Activated CD8-positive, alpha-beta memory T cell treated with anti-CD3 and anti-CD28 coated beads, Interleukin-2, amount 10 ng/mL, durations not matched to agents 7 days and 5 days (primary cell): ENCODE results near the gene CDKN2B-AS1. TPM values are rescaled to one million over a fixed set of nuclear protein-coding genes. Genes with fewer than 3 reads are reported as not detected.

ENCODE experiments used
- ATAC-seq: fragments of 150-1000 bp; cut with Tn5 transposase; one replicate; pipeline ENCODE4 v1.10.0; 2021; ENCODE audit warnings: moderate library complexity
- CTCF ChIA-PET: fragments of 350-600 bp; sonication (Branson Sonifier 250); formaldehyde crosslinking; loops from one replicate; lab custom pipeline; 2021; ENCODE audit warnings: antibody characterized with exemption; lab: Charles Lee
- DNase-seq: peaks from one replicate; pipeline ENCODE4 v3.0.0-alpha.2; 2020
- H3K27ac Mint-ChIP-seq: one replicate; pipeline ENCODE4 v1.8.0; 2021; ENCODE audit warnings: mild to moderate bottlenecking, mixed read lengths
- H3K27me3 Mint-ChIP-seq: one replicate; pipeline ENCODE4 v1.8.0; 2021; ENCODE audit warnings: mixed read lengths
- H3K36me3 Mint-ChIP-seq: one replicate; pipeline ENCODE4 v1.8.0; 2021; ENCODE audit warnings: mild to moderate bottlenecking, mixed read lengths
- H3K4me1 Mint-ChIP-seq: one replicate; pipeline ENCODE4 v1.8.0; 2021; ENCODE audit warnings: mixed read lengths
- H3K4me3 Mint-ChIP-seq: one replicate; pipeline ENCODE4 v1.8.0; 2021; ENCODE audit warnings: mild to moderate bottlenecking, moderate library complexity, mixed read lengths
- H3K9me3 Mint-ChIP-seq: one replicate; pipeline ENCODE4 v1.8.0; 2022; ENCODE audit warnings: low read depth, mixed read lengths
- total RNA-seq, 2 experiments: library from RNA; stranded (reverse); gene quantifications; one replicate each; pipeline ENCODE4 v1.2.3, GENCODE V29; 2021

CDKN2B-AS1 gene
- total RNA-seq, 2 experiments from 2014 or later = 3.3 to 3.4 TPM

DNA sequence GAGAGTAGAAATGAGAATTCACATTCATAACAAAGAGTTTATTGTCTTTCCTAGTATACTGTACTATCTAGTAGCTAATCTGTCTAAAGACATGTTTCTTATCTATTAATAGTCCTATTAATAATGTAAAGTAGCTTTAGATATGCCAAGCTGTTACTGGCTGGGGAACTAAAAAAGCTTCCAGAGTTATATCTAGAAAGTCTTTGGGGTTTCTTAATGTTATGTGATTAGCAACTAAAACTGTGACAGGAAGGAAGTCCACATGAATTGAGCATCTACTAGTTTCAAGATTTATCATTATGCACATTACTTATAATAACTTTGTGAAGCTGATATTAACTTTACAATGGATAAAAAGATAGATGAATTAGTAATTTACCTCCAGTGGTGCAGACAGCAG lies 137.2 kb downstream of the CDKN2B-AS1 start:
- CTCF ChIA-PET = no interaction called here

DNA sequence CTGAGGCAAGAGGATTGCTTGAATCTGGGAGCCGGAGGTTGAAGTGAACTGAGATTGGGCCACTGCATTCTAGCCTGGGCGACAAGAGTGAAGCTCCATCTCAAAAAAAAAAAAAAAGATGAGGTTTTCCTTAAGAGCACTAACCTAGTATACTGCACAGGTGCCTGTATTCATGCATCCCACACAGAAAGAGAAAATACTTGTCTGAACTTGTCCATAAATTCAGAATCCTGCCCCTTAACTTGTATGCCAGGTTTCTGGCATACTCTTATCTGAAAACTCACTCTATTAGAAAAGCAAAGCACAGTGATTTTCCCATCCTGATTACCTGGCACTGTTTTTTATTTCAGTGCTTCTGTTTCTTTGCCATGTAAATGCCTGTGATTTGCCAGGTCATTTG lies 139.8 kb downstream of the CDKN2B-AS1 start:
- Mint-ChIP-seq H3K4me3 (no peak overlapping the region), H3K36me3 (no peaks in the 10 kb centered on the region), H3K4me1 (peaks cover 7% of the 10 kb centered on the region), H3K27ac (no peak overlapping the region), H3K9me3 (no peaks in the 10 kb centered on the region), H3K27me3 (peaks cover 48% of the 10 kb centered on the region)
- CTCF ChIA-PET = interaction anchor here (1.1 kb wide), 1 partner anchor 14 kb away, joined by 3 read pairs; no protein-coding TSS in a partner anchor
- DNase-seq = no peak
- ATAC-seq = no peak

More for the DNA sequence above, 137.2 kb downstream of the CDKN2B-AS1 start:
- Mint-ChIP-seq H3K9me3 (no peaks in the 10 kb centered on the region), H3K4me1 (peaks cover 7% of the 10 kb centered on the region), H3K27me3 (peaks cover 45% of the 10 kb centered on the region), H3K4me3 (no peak overlapping the region), H3K36me3 (no peaks in the 10 kb centered on the region), H3K27ac (no peak overlapping the region)
- ATAC-seq = no peak
- DNase-seq = no peak

DNA sequence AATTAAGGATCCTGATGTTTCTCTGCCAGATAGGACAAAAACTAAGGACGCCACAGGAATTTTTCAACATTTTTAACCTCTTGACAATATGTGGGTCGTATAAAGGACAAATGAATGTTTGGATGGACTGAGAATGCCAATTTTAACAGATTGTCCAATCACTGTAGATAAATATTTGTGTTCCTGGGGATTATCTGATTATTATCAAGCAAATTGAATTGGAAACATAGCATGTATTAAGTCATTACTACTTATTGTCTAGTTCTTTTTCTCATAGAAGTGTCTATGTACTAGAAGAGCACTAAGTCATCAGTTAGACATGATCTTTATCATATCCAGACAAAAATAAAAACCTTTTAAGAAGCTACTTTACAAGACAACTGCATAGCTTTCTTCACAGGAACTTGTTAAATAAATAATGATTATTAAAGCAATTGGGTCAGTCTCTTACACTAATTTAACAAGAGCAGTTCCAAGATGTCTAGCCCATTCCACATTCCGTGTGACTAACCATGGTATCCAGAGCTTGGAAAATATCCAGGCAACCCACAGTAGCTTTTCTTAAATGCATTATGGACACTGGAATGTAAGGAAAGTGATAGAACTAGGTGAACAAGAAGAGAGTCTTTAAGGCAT lies 142.0 kb downstream of the CDKN2B-AS1 start:
- ATAC-seq = no peak
- Mint-ChIP-seq H3K27me3 (peaks cover 47% of the 10 kb centered on the region), H3K27ac (no peak overlapping the region), H3K36me3 (no peaks in the 10 kb centered on the region), H3K9me3 (no peaks in the 10 kb centered on the region), H3K4me1 (peaks cover 6% of the 10 kb centered on the region), H3K4me3 (no peak overlapping the region)
- DNase-seq = no peak
- CTCF ChIA-PET = interaction anchor here (1.0 kb wide), 1 partner anchor 17 kb away, joined by 3 read pairs; no protein-coding TSS in a partner anchor

DNA sequence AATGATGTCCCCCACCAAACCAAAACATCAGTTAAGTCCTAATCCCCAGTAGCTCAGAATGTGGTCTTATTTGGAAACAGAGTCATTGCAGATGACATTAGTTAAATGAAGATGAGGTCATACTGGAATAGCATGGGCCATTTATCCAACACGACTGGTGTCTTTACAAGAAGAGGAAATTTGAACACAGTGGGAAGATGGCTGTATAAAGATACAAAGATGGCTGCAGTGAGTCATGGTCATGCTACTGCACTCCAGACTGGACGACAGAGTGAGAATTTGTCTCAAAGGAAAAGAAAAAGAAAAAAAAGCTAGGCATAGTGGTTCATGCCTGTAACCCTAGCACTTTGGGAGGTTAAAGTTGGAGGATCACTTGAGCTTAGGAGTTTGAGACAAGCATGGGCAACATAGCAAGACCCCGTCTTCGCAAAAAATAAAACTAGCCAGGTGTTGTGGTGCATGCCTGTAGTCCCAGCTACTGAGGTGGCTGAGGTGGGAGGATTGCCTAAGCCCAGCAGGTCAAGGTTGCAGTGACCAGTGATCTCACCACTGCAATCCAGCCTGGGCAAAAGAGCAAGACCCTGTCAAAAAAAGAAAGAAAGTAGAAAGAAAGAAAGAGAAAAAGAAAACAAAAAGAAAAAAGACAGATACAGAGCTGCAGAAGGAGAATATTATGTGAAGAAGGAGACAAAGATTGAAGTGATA lies 144.5 kb downstream of the CDKN2B-AS1 start:
- Mint-ChIP-seq H3K4me1 (no peaks in the 10 kb centered on the region), H3K36me3 (no peaks in the 10 kb centered on the region), H3K4me3 (no peak overlapping the region), H3K27me3 (peaks cover 47% of the 10 kb centered on the region), H3K9me3 (no peaks in the 10 kb centered on the region), H3K27ac (no peak overlapping the region)
- DNase-seq (no peak), ATAC-seq (no peak)
- CTCF ChIA-PET = interaction anchor here (0.8 kb wide), 1 partner anchor 132 kb away, joined by 3 read pairs; no protein-coding TSS in a partner anchor

DNA sequence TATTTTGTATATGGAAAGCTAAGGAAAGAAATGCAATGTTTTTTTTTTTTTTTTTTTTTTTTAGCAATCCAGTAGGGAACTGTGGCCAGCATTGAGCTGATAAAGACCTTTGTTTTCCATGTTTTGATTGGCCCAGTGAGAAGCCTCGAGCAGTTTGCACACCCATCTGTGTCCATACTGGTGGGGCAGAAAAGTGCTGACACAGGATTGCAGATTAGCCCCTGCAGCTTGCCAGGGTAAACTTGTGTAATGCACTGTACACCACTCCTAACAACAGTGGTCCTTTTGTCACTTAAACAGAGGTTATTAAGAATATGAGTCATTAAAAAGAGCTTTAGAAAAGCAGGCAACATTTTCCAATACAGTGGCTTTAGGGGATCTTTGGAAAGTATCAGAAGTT lies 147.3 kb downstream of the CDKN2B-AS1 start:
- Mint-ChIP-seq H3K4me3 (no peak overlapping the region), H3K9me3 (no peaks in the 10 kb centered on the region), H3K4me1 (peaks cover 3% of the 10 kb centered on the region), H3K36me3 (no peaks in the 10 kb centered on the region), H3K27ac (no peak overlapping the region), H3K27me3 (peaks cover 49% of the 10 kb centered on the region)
- DNase-seq (no peak), ATAC-seq (no peak)
- CTCF ChIA-PET = no interaction called here

DNA sequence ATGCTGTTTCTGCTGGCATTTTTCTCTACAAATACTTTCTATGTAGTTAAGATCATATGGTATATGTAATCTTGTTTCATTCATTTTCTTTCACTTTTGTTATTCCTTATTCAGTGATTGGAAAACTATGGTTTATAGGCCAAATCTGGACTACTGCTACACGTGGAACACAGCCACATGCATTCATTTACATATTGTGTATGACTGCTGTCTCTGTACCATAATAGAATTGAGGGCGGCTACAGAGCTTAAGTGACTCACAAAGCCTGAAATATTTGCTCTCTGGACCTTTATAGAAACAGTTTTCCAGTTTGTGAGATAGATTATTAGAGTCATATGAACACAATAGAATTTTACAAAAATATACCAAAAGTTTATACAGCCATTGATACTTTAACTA lies 148.1 kb downstream of the CDKN2B-AS1 start:
- no peak overlapping the region for H3K27ac Mint-ChIP-seq
- H3K27me3 Mint-ChIP-seq = peaks cover 57% of the 10 kb centered on the region
- CTCF ChIA-PET = interaction anchor here (1.1 kb wide), 1 partner anchor 96 kb away, joined by 3 read pairs; no protein-coding TSS in a partner anchor

DNA sequence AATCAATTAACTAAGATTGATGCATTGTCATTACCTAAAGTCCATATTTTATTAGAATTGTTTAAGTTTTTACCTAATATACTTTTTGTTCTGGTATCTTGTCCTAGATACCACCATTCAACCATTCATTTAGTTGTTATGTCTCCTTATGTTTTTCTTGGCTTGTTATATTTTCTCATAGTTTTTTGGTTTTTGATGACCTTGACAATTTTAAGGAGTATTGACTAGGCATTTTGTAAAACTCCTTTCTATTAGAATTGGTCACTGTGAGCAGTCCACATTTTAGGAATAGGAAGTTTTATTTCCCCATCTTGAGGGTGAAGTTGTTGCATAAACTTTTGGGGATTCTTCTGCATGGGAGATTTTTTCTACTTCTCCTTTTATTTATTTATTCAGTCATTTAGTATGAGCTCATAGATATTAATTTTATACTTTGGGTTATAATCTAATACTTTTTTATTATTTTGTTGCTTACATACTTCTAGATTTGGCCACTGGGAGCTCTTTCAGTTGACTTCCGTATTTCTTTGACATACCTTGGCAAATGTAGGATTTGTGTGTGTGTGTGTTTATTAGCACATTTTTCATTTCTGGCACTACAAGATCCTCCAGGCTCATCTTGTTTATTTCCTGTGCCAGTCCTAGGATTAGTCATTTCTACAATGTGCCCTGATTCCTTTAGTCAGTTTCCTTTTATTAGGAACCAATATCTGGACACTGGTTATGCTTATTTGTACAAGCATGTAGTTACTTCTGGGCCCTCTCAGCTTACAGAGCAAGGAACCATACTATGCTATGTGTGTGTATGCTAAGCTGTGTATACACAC lies 149.4 kb downstream of the CDKN2B-AS1 start:
- CTCF ChIA-PET = interaction anchor here (1.1 kb wide), 1 partner anchor 95 kb away, joined by 3 read pairs; no protein-coding TSS in a partner anchor
- Mint-ChIP-seq H3K27ac (no peak overlapping the region), H3K27me3 (peaks cover 59% of the 10 kb centered on the region)

More for the DNA sequence above, 148.1 kb downstream of the CDKN2B-AS1 start:
- Mint-ChIP-seq H3K9me3 (no peaks in the 10 kb centered on the region), H3K4me3 (no peak overlapping the region), H3K36me3 (no peaks in the 10 kb centered on the region), H3K4me1 (peaks cover 8% of the 10 kb centered on the region)
- DNase-seq = no peak
- ATAC-seq = no peak

DNA sequence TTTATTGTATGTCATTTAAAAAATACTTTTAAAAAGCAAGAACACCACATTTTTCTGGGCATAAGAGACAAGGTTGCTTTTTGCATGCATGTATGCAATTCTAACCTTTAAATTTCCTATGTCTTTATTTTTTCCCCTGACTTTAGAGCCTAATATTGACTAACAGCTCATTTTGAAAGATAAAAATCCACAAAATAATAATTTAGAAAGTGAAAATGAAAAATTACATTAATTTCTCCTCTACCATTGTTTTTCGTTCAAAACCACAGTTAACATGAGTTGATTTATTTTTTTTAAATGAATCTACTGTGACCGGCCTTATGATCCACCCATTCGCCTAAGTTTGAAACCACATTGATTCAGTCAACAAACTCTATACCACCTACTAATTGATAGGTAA lies 152.0 kb downstream of the CDKN2B-AS1 start:
- Mint-ChIP-seq H3K27me3 (peaks cover 59% of the 10 kb centered on the region), H3K36me3 (no peaks in the 10 kb centered on the region), H3K4me1 (peaks cover 21% of the 10 kb centered on the region), H3K4me3 (no peak overlapping the region), H3K9me3 (no peaks in the 10 kb centered on the region), H3K27ac (no peak overlapping the region)
- DNase-seq (no peak), ATAC-seq (no peak)
- CTCF ChIA-PET = interaction anchor here (1.4 kb wide), 1 partner anchor 20 kb away, joined by 3 read pairs; no protein-coding TSS in a partner anchor

More for the DNA sequence above, 149.4 kb downstream of the CDKN2B-AS1 start:
- H3K9me3 Mint-ChIP-seq = no peaks in the 10 kb centered on the region
- ATAC-seq = no peak
- H3K4me3 Mint-ChIP-seq = no peak overlapping the region
- no peaks in the 10 kb centered on the region for H3K36me3 Mint-ChIP-seq
- DNase-seq = no peak
- H3K4me1 Mint-ChIP-seq = peaks cover 21% of the 10 kb centered on the region

DNA sequence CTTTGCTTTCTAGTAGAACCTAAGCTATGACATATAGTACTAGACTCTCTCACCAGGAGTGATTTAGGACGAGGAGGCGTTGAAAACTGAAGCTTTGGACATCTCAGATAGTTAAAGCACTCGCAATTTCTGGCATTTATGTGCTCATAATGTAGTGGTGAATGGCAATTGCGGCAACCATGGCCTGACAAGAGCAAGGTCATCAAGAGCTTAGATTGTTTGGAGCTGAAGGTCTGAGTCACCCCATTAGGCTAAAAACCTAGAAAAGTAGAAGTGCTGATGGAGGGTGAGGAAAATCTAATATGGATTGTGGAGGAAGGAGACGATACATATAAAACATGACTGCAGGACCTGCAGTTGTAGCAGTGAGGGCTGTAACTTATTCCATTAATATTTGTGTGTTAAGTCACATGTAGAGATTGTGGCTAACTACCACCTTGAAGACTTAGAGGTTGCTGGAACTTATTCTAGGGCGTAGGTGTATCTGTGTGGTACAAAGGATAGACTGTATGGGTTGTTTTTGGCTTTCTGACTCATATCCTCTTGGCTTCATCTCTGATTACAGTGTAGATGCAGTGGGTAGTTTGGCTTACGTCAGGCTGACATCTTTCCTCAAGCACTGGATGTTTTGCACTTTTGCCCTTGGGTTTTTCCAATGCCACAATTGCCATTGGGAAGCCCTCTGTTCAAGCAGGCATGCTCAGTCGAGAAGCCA lies 153.4 kb downstream of the CDKN2B-AS1 start:
- peak; percentile 97 for ATAC-seq
- Mint-ChIP-seq H3K27ac (no peak overlapping the region), H3K36me3 (no peaks in the 10 kb centered on the region), H3K4me1 (peaks cover 21% of the 10 kb centered on the region), H3K27me3 (peaks cover 57% of the 10 kb centered on the region), H3K9me3 (no peaks in the 10 kb centered on the region), H3K4me3 (no peak overlapping the region)
- peak; percentile 42 for DNase-seq
- CTCF ChIA-PET = interaction anchor here (1.3 to 1.4 kb wide), 2 partner anchors 22 to 96 kb away, joined by 3 to 4 read pairs; no protein-coding TSS in a partner anchor

DNA sequence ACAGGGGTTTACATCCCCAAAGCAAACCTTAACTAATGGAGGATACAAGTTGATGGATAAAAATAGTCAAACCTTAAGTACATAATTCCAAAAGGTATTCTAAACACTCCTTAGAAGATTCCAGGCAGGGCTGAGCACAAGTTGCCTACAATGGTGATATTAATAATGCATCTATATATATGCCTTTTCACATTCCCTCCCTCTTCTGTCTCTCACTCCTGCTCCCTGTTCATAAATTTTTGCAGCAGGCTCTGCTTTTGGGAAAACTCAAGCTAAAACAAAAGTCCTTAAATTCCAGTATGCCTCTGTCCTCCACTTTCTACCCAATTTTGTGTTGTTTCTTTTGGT lies 153.9 kb downstream of the CDKN2B-AS1 start:
- Mint-ChIP-seq H3K4me1 (peaks cover 21% of the 10 kb centered on the region), H3K27me3 (peaks cover 57% of the 10 kb centered on the region), H3K4me3 (no peak overlapping the region), H3K9me3 (no peaks in the 10 kb centered on the region), H3K36me3 (no peaks in the 10 kb centered on the region), H3K27ac (no peak overlapping the region)
- DNase-seq = no peak
- CTCF ChIA-PET = no interaction called here
- no peak for ATAC-seq

DNA sequence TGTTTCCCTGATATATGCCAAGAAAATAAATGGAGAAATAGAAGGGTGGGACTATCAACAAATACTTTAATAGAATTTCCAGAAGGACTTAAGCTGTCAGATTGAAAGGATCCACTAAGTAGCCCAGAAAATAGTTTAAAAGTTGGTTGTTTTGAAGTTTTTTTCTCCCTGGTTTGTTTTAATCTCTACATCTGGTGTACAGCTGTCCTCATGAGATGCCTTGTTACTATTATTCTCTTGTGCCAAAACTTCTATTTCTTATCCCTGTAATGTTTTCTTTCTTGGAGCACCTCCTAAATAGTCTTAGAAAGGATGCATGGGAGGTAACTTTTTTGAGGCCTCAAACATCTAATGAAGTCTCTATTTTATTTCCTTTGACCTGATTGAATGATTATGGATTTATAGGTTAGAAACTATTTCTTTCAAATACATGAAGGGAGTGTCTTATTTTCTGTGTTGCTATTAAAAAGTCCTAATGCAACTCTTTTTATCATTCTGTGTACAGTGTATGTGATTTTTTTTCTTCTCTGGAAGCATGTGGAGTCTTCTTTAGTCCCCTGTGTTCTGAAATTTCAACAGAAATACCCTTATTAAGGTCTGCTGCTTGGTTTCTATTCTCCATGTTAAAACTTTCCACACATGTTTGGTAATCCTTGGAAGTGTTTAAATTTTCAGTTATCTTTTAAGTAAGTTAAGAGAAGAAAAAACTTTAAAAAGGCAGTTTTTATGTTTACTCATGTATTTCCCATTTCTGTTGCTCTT lies 154.5 kb downstream of the CDKN2B-AS1 start:
- Mint-ChIP-seq H3K27ac (no peak overlapping the region), H3K4me3 (no peak overlapping the region), H3K4me1 (peaks cover 21% of the 10 kb centered on the region), H3K27me3 (peaks cover 55% of the 10 kb centered on the region), H3K9me3 (no peaks in the 10 kb centered on the region), H3K36me3 (no peaks in the 10 kb centered on the region)
- DNase-seq = no peak
- CTCF ChIA-PET = no interaction called here
- ATAC-seq = no peak

DNA sequence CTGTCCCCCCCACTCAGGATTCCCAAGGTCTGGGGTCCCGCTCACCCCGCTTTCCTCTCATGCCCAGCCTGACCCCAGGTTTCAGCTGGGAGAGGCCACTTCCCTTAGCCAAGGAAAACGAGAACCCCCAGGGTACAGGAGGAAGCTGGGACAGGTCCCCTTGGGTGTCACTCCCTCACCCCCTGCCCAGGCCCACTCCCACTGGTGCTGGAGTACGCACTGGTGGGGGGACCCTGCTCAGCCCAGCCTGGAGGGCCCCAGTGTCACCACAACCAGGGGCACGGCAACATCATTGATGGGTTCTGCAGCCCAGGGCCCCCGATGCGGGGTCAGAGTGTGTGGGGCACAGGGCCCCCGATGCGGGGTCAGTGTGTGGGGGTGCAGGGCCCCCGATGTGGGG lies 159.5 kb downstream of the CDKN2B-AS1 start:
- CTCF ChIA-PET = no interaction called here
- DNase-seq (no peak), ATAC-seq (no peak)
- peaks cover 44% of the 10 kb centered on the region for H3K27me3 Mint-ChIP-seq
- no peaks in the 10 kb centered on the region for H3K36me3 Mint-ChIP-seq
- H3K4me3 Mint-ChIP-seq = no peak overlapping the region
- H3K4me1 Mint-ChIP-seq = peaks cover 3% of the 10 kb centered on the region
- H3K9me3 Mint-ChIP-seq = no peaks in the 10 kb centered on the region
- no peak overlapping the region for H3K27ac Mint-ChIP-seq
